IPS-18c (cell line): Measurements from ENCODE around the gene GGA2.
A peak's percentile ranks its signal among the peaks of the same experiment; 100 is the strongest.
"Not testable (repeated sequence)": the region's sequence is repeated elsewhere in the genome, so short reads cannot be mapped to it uniquely, and the experiment has no call there.

Experiments
- H3K4me3 ChIP-seq: 2 replicates; pipeline ENCODE4 v1.7.0; 2013; ENCODE audit warnings: low read depth, mild to moderate bottlenecking, low read length, moderate library complexity; ENCODE audit not compliant: insufficient read depth
- H3K9me3 ChIP-seq: one replicate; pipeline ENCODE4 v1.6.1; 2013; ENCODE audit warnings: mild to moderate bottlenecking, low read length, moderate library complexity; ENCODE audit not compliant: control insufficient read depth, insufficient read depth

The GGA2 gene

GRCh38 chr16:23510915-23511270 lies 599 bp upstream of the GGA2 start:
- peak overlapping the region; percentile 87; the same call in 1 of the 2 replicates for H3K4me3 ChIP-seq
- not testable (repeated sequence) for H3K9me3 ChIP-seq

DNA sequence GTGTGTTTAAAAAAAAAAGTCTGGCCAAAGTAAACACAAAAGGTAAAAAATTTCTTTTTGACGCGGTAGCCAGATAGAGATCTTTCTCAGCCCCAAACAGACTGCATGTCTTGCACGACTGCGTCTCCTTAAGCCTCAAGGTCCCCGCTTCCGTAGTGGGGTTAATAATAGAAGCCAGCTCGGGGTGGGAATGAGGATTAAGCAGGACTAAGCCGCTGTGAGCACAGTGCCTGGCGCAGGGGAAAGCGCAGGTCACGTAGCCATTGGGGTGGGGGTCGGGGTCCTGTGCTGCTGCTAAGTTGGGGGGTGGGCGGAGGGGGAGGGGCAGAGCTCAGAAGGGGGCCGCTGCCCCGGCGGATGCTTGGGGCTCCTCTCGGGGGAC lies 521 bp downstream of the GGA2 start:
- H3K9me3 ChIP-seq: no peaks in the 10 kb centered on the region
- H3K4me3 ChIP-seq: peak overlapping the region; percentile 87

GRCh38 chr16:23509441-23509754 lies 896 bp downstream of the GGA2 start:
- Histone ChIP-seq H3K4me3 (peak overlapping the region; percentile 87), H3K9me3 (no peaks in the 10 kb centered on the region)

- Histone ChIP-seq H3K9me3 (no peaks in the 10 kb centered on the region), H3K4me3 (peak overlapping the region; percentile 87)
These were observed 1.5 kb downstream of the GGA2 start for GRCh38 chr16:23508589-23509440.

- Histone ChIP-seq H3K4me3 (0 out of 2 replicates have a peak overlapping the region, but pooled peaks have one; percentile 2), H3K9me3 (no peaks in the 10 kb centered on the region)
These were observed 3.7 kb downstream of the GGA2 start for GRCh38 chr16:23506606-23506994.

DNA sequence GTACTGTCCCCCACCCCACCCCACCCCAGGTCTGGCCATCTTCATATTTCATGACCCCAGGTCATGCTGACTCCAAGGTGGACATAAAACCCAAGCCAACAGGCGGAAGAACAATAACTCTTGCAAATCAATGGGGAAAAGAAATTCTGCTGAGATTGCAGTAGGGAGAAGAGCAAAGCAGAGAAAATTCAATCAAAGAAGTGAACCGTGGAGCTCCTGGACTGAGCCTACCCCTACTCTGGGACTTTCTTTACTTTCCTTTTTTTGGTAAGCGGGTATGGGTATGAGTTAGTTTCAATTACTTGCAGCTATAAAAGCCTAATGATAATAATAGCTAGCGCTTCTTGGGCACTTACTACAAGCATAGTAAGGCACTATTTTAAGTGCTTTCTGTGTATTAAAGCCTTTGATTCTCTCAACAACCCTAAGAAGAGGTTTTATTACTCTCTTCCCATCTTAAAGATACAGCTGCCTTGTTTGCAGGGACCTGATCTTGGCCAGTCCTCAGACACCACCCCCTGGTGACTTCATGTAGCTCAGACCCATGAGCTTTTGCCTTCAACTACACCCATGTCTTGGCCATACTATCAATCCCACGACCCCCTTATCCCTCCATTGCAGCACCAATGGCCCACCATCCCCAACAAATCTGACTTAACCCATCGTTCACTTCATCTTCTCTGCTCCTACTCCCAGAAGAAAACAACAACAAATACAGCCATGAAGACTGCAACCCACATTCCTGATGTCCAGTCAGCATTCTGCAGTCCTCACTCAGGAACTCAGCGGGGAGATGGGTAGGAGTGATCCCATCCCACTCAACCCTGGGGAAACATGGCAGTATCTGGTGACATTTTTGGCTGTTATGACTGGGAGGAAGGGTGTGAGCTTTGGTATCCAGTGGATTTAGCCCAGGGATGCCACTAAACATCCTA lies 4.4 kb downstream of the GGA2 start:
- H3K9me3 ChIP-seq: no peaks in the 10 kb centered on the region
- 0 out of 2 replicates have a peak overlapping the region, but pooled peaks have one; percentile 2 for H3K4me3 ChIP-seq

- H3K9me3 ChIP-seq: no peaks in the 10 kb centered on the region
- no peak overlapping the region for H3K4me3 ChIP-seq
These were observed 5.1 kb downstream of the GGA2 start for GRCh38 chr16:23505180-23505665.

DNA sequence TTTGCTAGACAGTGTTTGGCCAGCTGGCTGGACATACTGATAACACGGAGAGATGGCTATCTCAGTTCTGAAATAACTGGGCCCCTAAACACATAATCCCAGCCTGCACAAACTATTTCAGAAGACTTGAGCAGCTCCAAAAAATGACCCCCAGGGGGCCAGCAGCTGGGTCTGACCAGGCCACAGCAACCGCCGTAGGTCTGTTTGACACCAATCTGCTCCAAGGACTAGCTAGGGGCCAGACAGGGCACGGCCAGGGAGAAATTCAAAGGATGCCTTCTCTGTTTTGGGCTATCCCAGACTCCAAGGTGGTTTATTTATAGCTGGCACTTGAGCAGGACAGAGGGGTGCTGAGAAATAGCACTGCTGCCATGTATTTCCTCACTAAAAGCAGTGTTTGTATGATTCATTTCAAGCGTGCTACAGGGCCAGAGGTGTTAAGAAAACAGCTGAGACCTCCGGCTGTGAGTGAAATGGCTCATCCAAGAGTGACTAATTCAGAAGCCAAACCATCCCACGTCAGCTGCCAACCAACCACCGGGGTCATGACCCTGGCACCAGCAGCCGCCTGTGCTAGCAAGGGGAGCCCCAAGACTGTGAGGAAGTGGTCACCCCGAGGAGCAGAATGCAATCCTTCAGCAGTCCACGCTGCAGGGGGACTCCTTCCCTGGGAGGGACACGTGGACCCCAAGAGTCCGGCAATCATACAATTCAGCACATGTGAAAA lies 5.7 kb downstream of the GGA2 start:
- Histone ChIP-seq H3K9me3 (no peaks in the 10 kb centered on the region), H3K4me3 (no peak overlapping the region)

GRCh38 chr16:23504076-23504452 lies 6.2 kb downstream of the GGA2 start:
- Histone ChIP-seq H3K4me3 (no peak overlapping the region), H3K9me3 (no peaks in the 10 kb centered on the region)

DNA sequence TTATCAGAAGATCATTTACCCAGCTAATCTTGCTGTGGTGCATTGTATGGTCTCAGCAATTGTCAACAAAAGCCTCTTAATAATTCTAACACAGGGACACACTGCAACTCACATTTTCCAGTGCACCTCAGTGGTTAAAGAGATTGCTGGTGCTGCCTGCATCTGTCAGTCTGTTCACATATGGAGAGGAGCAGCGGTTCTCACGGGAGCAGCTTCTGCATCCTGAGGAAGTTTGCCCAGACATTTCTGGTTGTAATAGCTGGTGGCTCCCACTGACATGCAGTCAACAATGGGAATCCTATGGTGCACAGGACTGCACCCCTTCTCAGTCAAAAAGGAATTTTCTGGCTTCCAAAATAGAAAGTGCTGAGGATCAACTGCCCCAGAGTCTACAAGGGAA lies 7.8 kb downstream of the GGA2 start:
- Histone ChIP-seq H3K9me3 (no peaks in the 10 kb centered on the region), H3K4me3 (no peak overlapping the region)

DNA sequence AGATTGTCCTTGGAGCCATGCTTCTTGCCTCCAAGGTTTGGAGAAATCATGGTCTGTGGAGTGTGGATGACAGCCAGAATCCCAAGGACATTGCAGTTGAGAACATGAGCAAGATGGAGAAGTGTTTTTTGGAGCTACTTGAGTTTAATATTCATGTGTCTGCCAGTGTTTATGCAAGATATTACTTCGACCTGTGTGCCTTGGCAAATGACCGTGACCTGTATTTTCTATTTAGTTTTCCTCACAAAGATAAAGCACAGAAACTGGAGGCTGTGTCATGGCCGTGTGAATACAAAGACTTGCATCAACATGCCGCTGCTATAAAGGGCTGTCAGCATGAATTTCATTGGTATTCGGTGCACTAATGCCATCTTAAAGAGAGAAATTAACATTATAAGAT lies 9.0 kb downstream of the GGA2 start:
- no peak overlapping the region for H3K4me3 ChIP-seq

GRCh38 chr16:23500862-23501225 lies 9.4 kb downstream of the GGA2 start:
- no peak overlapping the region for H3K4me3 ChIP-seq
- no peaks in the 10 kb centered on the region for H3K9me3 ChIP-seq

More for the DNA sequence above, 9.0 kb downstream of the GGA2 start:
- no peaks in the 10 kb centered on the region for H3K9me3 ChIP-seq

DNA sequence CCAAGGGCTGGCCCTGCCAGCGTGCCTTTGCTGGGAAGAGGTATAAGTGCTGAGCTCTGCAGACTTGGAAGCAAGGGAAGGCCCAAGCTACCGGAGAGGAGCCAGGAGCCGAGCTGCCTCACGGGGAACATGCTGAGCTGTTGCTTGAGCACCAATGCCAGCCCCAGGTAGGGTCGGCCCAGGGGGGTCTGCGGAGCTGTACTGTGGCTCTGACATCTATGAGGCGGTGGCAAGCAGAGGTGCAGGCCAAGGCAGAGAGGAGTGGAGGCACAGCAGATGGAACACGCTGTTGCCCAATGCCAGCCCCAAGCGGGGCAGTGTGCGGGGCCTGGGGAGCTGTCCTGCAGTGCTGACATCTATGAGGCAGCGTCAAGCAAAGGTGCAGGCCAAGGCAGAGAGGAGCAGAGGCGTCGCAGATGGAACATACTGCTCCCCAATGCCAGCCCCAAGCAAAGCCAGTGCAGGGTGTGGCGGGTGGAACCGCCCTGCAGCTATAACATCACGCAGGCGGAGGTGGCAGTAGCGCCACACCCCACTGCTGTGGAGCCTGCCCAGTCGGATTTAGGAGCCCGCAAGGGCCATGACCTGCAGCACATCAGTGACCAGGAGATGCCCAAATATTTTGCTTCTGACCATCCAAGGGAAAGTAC lies 10.0 kb downstream of the GGA2 start:
- H3K9me3 ChIP-seq: no peaks in the 10 kb centered on the region
- no peak overlapping the region for H3K4me3 ChIP-seq

GRCh38 chr16:23499801-23500200 lies 10.5 kb downstream of the GGA2 start:
- Histone ChIP-seq H3K9me3 (no peaks in the 10 kb centered on the region), H3K4me3 (no peak overlapping the region)

- H3K9me3 ChIP-seq: no peaks in the 10 kb centered on the region
- H3K4me3 ChIP-seq: no peak overlapping the region
These were observed 11.4 kb downstream of the GGA2 start for GRCh38 chr16:23498863-23499262.

GRCh38 chr16:23497543-23497868 lies 12.8 kb downstream of the GGA2 start:
- Histone ChIP-seq H3K4me3 (no peak overlapping the region), H3K9me3 (no peaks in the 10 kb centered on the region)

GRCh38 chr16:23496821-23497542 lies 13.3 kb downstream of the GGA2 start:
- H3K4me3 ChIP-seq: no peak overlapping the region
- no peaks in the 10 kb centered on the region for H3K9me3 ChIP-seq
